Right cardiac atrium (tissue), 5 donors: ENCODE data around the gene MGAT4C. TPM values are rescaled to one million over a fixed set of nuclear protein-coding genes. Genes with fewer than 3 reads are reported as not detected.

Experiments
- ATAC-seq, 2 donors: fragments of 200-7000 bp; cut with Tn5 transposase; one replicate each; pipeline versions ENCODE4 v1.8.0 to v1.9.1; 2020; ENCODE audit warnings: moderate library complexity in 2 of 2, mild to moderate bottlenecking in 1 of 2
- DNase-seq, 3 donors: peaks; one replicate each; pipeline ENCODE4 v3.0.0-alpha.2; 2020
- H3K27ac ChIP-seq: one replicate; pipeline ENCODE4 v1.5.1; 2013; ENCODE audit warnings: mild to moderate bottlenecking, low read length, control low read depth, moderate library complexity
- H3K27me3 ChIP-seq: one replicate; pipeline ENCODE4 v1.6.1; 2013; ENCODE audit not compliant: control insufficient read depth, insufficient read depth
- H3K4me1 ChIP-seq: one replicate; pipeline ENCODE4 v1.6.1; 2013; ENCODE audit warnings: low read length; ENCODE audit not compliant: control insufficient read depth, insufficient read depth
- H3K4me3 ChIP-seq: one replicate; pipeline ENCODE4 v1.5.1; 2013; ENCODE audit warnings: low read length, control low read depth
- H3K9me3 ChIP-seq: one replicate; pipeline ENCODE4 v1.6.1; 2013; ENCODE audit warnings: low read length; ENCODE audit not compliant: control insufficient read depth
- WGBS: extraction: QIAGEN DNeasy Blood & Tissue Kit; methylation state at CpG from one replicate; pipeline ENCODE4 v1.1.7; 2013; 5-methylcytosine and 5-hydroxymethylcytosine counted together
- intact Hi-C, 4 donors: fragments of 100-400 bp; cut with DNase I; formaldehyde crosslinking; loops; one replicate each; pipeline versions ENCODE4 v1.11.0 to v1.14.0; 2022 to 2023
- polyA plus RNA-seq: library from polyadenylated mRNA; stranded (reverse); fragments of 200-250 nt; gene quantifications from one replicate; pipeline ENCODE4 v1.2.3, GENCODE V29; 2013
- total RNA-seq, 4 donors: library from RNA; stranded (reverse); fragmentation: NEBNext Ultra II Directional; extraction: Animal tissue kit (Norgen Biotek cat#: 25700); gene quantifications; one replicate each; pipeline ENCODE4 v1.2.1, GENCODE V29; 2021
- donor health status: healthy with polysubstance abuse.
- donor health status: DM: no; HTN: yes; CAD: no.
- donor health status: DM: no; HTN: no; CAD: no.
- donor health status: DM: no; HTN: yes; CAD: no; lungs with severe emphysema.
- donor health status: DM: yes; HTN: yes; CAD: no.

MGAT4C gene
- total and polyA plus RNA-seq, 5 donors: 1.2 to 6.6 (median 3.3) TPM

DNA sequence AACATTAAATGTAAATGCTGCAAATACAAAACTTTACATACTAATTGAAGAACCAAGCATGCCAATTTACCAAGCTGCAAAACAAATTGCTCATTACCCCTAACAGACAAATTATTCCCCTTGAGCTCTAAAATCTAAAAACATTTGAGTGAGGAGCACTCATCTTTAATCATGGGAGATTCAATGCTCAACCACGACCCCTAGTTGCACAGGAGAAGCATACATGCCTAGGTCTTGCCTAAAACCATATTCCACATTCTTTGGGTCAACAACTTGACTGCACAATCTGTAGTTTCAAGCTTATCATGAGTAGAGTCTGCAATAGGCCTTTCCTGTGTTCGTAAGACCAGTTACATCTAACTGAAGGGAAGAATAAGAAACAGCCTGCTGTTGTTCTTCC, 69.7 kb downstream of the MGAT4C start:
- H3K27ac ChIP-seq: no peak overlapping the region
- intact Hi-C loops: no loop called here
- H3K4me1 ChIP-seq: no peaks in the 10 kb centered on the region
- ATAC-seq (no peak), DNase-seq (no peak)
- WGBS: 73% methylated on average over 2 of the region's 2 CpGs
- no peaks in the 10 kb centered on the region for H3K27me3 ChIP-seq
- no peak overlapping the region for H3K4me3 ChIP-seq
- H3K9me3 ChIP-seq: no peaks in the 10 kb centered on the region

DNA sequence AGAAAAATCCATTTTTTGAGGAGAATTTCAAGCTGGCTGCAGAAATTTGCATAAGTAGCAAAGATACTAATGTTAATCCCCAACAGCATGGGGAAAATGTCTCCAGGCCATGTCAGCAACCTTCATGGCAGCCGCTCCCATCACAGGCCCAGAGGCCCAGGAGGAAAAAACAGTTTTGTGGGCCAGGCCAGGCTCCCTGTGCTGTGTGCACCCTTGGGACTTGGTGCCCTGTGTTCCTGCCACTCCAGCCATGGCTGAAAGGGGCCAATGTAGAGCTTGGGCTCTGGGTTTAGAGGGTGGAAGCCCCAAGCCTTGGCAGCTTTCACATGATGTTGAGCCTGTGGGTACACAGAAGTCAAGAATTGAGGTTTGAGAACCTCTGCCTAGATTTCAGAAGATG, 76.3 kb downstream of the MGAT4C start:
- intact Hi-C loops: no loop called here
- H3K27ac ChIP-seq: no peak overlapping the region
- WGBS: 95% methylated on average over 1 of the region's 1 CpG
- no peak for ATAC-seq
- DNase-seq: peak in 1 of 3 donors; percentile 15
- H3K4me1 ChIP-seq: no peaks in the 10 kb centered on the region
- H3K9me3 ChIP-seq: no peaks in the 10 kb centered on the region
- H3K27me3 ChIP-seq: no peaks in the 10 kb centered on the region
- no peak overlapping the region for H3K4me3 ChIP-seq

DNA sequence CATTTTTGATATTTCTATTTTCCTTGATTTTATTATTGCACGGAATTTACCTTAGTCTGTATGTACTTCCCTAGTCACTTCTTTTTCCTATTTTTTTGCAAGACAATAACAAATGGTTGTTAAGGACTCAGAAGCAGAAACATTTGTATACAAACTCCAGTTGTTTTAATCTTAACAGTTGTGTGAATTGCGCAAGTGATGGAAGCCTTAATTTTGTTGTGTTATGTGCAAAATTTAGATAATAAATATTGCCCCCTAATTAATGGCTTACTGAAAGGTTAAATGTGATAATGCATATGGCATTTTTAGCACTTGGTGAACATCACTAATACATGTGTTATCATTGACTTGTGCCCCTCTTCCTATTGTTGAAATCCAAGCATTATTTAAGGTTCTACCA, 82.0 kb downstream of the MGAT4C start:
- Histone ChIP-seq H3K27ac (no peak overlapping the region), H3K4me3 (no peak overlapping the region), H3K27me3 (no peaks in the 10 kb centered on the region), H3K4me1 (no peaks in the 10 kb centered on the region), H3K9me3 (no peaks in the 10 kb centered on the region)
- intact Hi-C loops: no loop called here
- ATAC-seq: no peak
- DNase-seq: no peak
- 90% methylated on average over 2 of the region's 2 CpGs for WGBS

DNA sequence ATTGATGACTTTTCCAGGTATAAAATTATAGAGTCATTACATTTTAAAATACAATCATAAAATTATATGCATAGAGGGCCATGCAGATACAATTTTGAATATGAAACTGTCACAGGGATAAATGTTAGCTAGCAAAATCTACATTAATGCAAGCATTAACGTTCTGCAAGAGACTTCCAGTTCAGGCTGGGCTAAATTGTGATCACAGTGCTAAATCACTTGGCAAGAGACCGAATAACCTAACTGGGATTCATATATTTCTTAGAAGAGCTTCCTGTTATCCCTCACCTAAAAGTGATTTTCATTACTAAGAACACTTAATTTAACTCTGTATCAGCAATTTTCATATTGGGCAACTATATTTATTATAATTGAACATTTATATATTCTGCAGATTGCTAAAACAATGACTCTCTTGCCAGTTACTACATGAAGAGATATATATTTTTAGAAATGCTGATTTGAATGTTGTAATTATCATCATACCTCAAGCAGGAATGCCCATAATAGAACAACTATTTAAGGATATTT, 83.2 kb downstream of the MGAT4C start:
- WGBS: 44% methylated on average over 2 of the region's 2 CpGs

DNA sequence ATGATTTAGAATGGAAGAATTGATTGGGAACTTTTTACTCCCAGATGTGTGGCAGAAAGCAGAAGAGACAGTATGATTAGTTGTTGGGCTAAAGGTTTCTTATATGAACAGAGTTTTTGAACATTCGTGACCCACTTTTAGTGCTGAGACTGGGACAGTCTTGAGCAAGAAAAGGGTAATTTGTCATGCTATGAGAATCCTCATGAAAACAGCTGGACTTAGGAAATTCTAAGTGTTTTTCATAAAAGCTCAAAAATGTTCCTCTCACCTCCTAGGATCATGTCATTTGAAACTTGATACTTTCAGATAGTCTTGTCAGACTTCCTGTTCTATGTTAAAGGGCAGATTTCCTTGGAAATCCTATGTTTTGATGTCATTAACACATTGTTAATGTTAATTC, 86.1 kb downstream of the MGAT4C start:
- WGBS: 61% methylated on average over 1 of the region's 1 CpG
- H3K4me1 ChIP-seq: no peaks in the 10 kb centered on the region
- H3K27ac ChIP-seq: no peak overlapping the region
- intact Hi-C loops: no loop called here
- ATAC-seq: no peak
- DNase-seq: no peak
- no peak overlapping the region for H3K4me3 ChIP-seq
- H3K27me3 ChIP-seq: no peaks in the 10 kb centered on the region
- H3K9me3 ChIP-seq: no peaks in the 10 kb centered on the region

More for the DNA sequence above, 83.2 kb downstream of the MGAT4C start:
- H3K27ac ChIP-seq: no peak overlapping the region
- no peaks in the 10 kb centered on the region for H3K4me1 ChIP-seq
- H3K4me3 ChIP-seq: no peak overlapping the region
- H3K9me3 ChIP-seq: no peaks in the 10 kb centered on the region
- no peak for ATAC-seq
- H3K27me3 ChIP-seq: no peaks in the 10 kb centered on the region
- no peak for DNase-seq
- intact Hi-C loops: no loop called here

GRCh38 chr12:86158956-86159355, 97.2 kb downstream of the MGAT4C start:
- no peak for ATAC-seq
- WGBS: 86% methylated on average over 4 of the region's 4 CpGs

DNA sequence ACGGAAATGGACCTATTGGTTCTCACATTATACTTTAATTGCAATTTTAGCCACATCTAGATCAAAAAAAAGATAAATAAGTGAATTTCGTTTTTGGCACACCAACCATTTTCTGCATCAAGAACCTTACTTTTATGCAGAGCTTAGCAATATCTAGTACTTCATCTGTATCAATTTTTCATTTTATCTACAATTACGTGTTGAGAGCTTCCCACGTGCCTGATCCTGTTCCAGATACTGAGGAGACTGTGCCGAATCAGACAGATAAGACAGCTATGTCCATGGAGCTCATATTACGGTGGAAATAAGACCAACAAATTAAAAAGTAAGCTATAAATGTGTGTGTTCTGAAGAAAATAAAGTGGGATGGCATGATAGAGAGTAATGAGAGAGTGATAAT, 101.6 kb downstream of the MGAT4C start:
- ATAC-seq (no peak), DNase-seq (no peak)
- Histone ChIP-seq H3K4me1 (no peaks in the 10 kb centered on the region), H3K4me3 (no peak overlapping the region), H3K27ac (no peak overlapping the region), H3K9me3 (no peaks in the 10 kb centered on the region), H3K27me3 (no peaks in the 10 kb centered on the region)
- intact Hi-C loops: no loop called here
- 67% methylated on average over 6 of the region's 6 CpGs for WGBS

More at GRCh38 chr12:86158956-86159355, 97.2 kb downstream of the MGAT4C start:
- Histone ChIP-seq H3K27ac (no peak overlapping the region), H3K27me3 (no peaks in the 10 kb centered on the region), H3K4me1 (no peaks in the 10 kb centered on the region), H3K4me3 (no peak overlapping the region), H3K9me3 (no peaks in the 10 kb centered on the region)
- DNase-seq: no peak
- intact Hi-C loops: no loop called here

GRCh38 chr12:86148612-86149011, 107.6 kb downstream of the MGAT4C start:
- Histone ChIP-seq H3K4me3 (no peak overlapping the region), H3K27me3 (no peaks in the 10 kb centered on the region), H3K9me3 (no peaks in the 10 kb centered on the region), H3K27ac (no peak overlapping the region), H3K4me1 (no peaks in the 10 kb centered on the region)
- ATAC-seq: no peak
- intact Hi-C loops: no loop called here
- no peak for DNase-seq

DNA sequence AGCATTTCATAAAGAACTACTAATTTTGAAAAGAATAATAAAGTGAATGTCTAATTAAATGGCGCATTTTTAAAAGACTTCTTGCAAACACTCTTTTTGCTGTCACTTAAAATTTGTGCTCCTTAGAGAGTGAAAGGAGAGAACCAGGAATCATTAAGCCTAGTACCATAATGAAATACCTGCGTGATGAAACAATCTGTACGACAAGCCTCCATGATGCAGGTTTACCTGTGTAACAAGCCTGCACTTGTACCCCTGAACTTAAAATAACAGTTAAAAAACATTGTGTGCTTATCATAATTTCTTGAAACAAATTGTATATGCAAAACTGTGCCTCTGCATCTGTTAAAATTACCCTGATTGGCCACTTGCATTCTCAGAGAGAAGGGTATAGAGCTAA, 108.1 kb downstream of the MGAT4C start:
- Histone ChIP-seq H3K27ac (no peak overlapping the region), H3K4me3 (no peak overlapping the region), H3K4me1 (no peaks in the 10 kb centered on the region), H3K27me3 (no peaks in the 10 kb centered on the region), H3K9me3 (no peaks in the 10 kb centered on the region)
- ATAC-seq (no peak), DNase-seq (no peak)
- intact Hi-C loops: no loop called here
- 61% methylated on average over 3 of the region's 3 CpGs for WGBS

- H3K27ac ChIP-seq: no peak overlapping the region
- intact Hi-C loops: no loop called here
- no peak overlapping the region for H3K4me3 ChIP-seq
- ATAC-seq (no peak), DNase-seq (no peak)
- H3K4me1 ChIP-seq: no peaks in the 10 kb centered on the region
- H3K27me3 ChIP-seq: no peaks in the 10 kb centered on the region
- H3K9me3 ChIP-seq: no peaks in the 10 kb centered on the region
- WGBS: 64% methylated on average over 2 of the region's 2 CpGs
These were observed 111.0 kb downstream of the MGAT4C start for GRCh38 chr12:86145156-86145555.

DNA sequence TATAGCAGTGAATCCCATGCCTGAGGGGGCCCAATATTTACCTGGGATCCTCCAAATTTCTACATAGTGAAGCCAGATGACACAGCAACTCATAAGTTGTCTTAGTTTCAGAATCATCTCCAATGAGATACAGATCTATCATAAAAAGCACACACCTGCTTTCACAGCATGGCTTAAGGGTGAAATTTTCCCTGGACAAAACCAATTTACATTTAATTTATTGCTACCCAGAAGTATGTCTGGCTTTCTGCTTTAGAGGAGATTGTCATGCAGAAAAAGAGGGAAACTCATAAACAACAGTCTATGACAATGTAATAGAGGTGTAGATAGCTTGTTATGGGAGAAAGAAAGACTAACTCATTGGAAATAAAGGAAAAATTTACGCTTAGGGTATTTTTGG, 113.0 kb downstream of the MGAT4C start:
- Histone ChIP-seq H3K4me1 (no peaks in the 10 kb centered on the region), H3K27me3 (no peaks in the 10 kb centered on the region), H3K27ac (no peak overlapping the region), H3K4me3 (no peak overlapping the region), H3K9me3 (no peaks in the 10 kb centered on the region)
- WGBS: 87% methylated on average over 1 of the region's 1 CpG
- intact Hi-C loops: no loop called here
- ATAC-seq (no peak), DNase-seq (no peak)

GRCh38 chr12:86139671-86140070, 116.5 kb downstream of the MGAT4C start:
- DNase-seq: no peak
- Histone ChIP-seq H3K9me3 (no peaks in the 10 kb centered on the region), H3K27ac (no peak overlapping the region), H3K27me3 (no peaks in the 10 kb centered on the region), H3K4me1 (no peaks in the 10 kb centered on the region), H3K4me3 (no peak overlapping the region)
- 72% methylated on average over 1 of the region's 1 CpG for WGBS
- no peak for ATAC-seq
- intact Hi-C loops: no loop called here
